HG03139 (cell line): ENCODE data around the gene B4GALT3.

Experiments used
- ATAC-seq: cut with Tn5 transposase; IDR thresholded peaks from one replicate; pipeline ENCODE4 v1.9.1; 2021; ENCODE audit not compliant: unreplicated experiment

B4GALT3 gene

GRCh38 chr1:161131523-161132409 is 45.5 kb downstream of the B4GALT3 start:
- no peak for ATAC-seq

GRCh38 chr1:161130266-161130665 is 47.0 kb downstream of the B4GALT3 start:
- ATAC-seq, result no peak

GRCh38 chr1:161128591-161129420 is 48.5 kb downstream of the B4GALT3 start:
- ATAC-seq, result no peak

- ATAC-seq, result no peak
Measured at GRCh38 chr1:161127649-161128048, 49.7 kb downstream of the B4GALT3 start.

- ATAC-seq, result no peak
Measured at GRCh38 chr1:161122967-161123366, 54.3 kb downstream of the B4GALT3 start.

- no peak for ATAC-seq
Measured at GRCh38 chr1:161121834-161122233, 55.5 kb downstream of the B4GALT3 start.
